Ureter (tissue), 1 donor: ENCODE data around the gene TIAL1. TPM values are rescaled to one million over a fixed set of nuclear protein-coding genes. Genes with fewer than 3 reads are reported as not detected.
"Not testable (repeated sequence)": the region's sequence is repeated elsewhere in the genome, so short reads cannot be mapped to it uniquely, and the experiment has no call there.

Source experiments
- DNase-seq: peaks from one replicate; pipeline ENCODE4 v3.0.0-alpha.2; 2020; ENCODE audit warnings: low spot score
- total RNA-seq: library from RNA; stranded (reverse); gene quantifications from one replicate; pipeline ENCODE4 v1.2.4, GENCODE V29; 2023
- donor health status: DM: yes; HTN: yes; CAD: no.

The TIAL1 gene
- total RNA-seq: 116 TPM

- DNase-seq: peak; percentile 99
These were observed at the start of gene TIAL1 for GRCh38 chr10:119596537-119597404. Gene TIAL1 (minus strand): TSS chr10:119596964. CDS start chr10:119596465, 499 bp downstream.

- no peak for DNase-seq
These were observed 48.2 kb upstream of the TIAL1 start for GRCh38 chr10:119644994-119645393.

- DNase-seq: no peak
These were observed 47.5 kb upstream of the TIAL1 start for GRCh38 chr10:119644205-119644814.

- DNase-seq: no peak
These were observed 46.8 kb upstream of the TIAL1 start for GRCh38 chr10:119643306-119644204.

- no peak for DNase-seq
These were observed 45.9 kb upstream of the TIAL1 start for GRCh38 chr10:119642556-119643111.

- DNase-seq: no peak
These were observed 44.2 kb upstream of the TIAL1 start for GRCh38 chr10:119640875-119641526.

- DNase-seq: no peak
These were observed 43.6 kb upstream of the TIAL1 start for GRCh38 chr10:119640384-119640783.

- no peak for DNase-seq
These were observed 42.2 kb upstream of the TIAL1 start for GRCh38 chr10:119638982-119639381.

- DNase-seq: no peak
These were observed 40.9 kb upstream of the TIAL1 start for GRCh38 chr10:119637631-119638030.

- DNase-seq: peak; percentile 59
These were observed 37.4 kb upstream of the TIAL1 start for GRCh38 chr10:119634219-119634544.

- no peak for DNase-seq
These were observed 36.9 kb upstream of the TIAL1 start for GRCh38 chr10:119633538-119634218.

- no peak for DNase-seq
These were observed 33.5 kb upstream of the TIAL1 start for GRCh38 chr10:119630300-119630699.

- no peak for DNase-seq
These were observed 29.0 kb upstream of the TIAL1 start for GRCh38 chr10:119625570-119626280.

- DNase-seq: no peak
These were observed 24.3 kb upstream of the TIAL1 start for GRCh38 chr10:119621078-119621384.

- no peak for DNase-seq
These were observed 23.7 kb upstream of the TIAL1 start for GRCh38 chr10:119620241-119621077.

- DNase-seq: not testable (repeated sequence)
These were observed 23.0 kb upstream of the TIAL1 start for GRCh38 chr10:119619811-119620210.

- DNase-seq: no peak
These were observed 22.5 kb upstream of the TIAL1 start for GRCh38 chr10:119619215-119619614.

GRCh38 chr10:119616882-119617570 lies 20.3 kb upstream of the TIAL1 start:
- DNase-seq: no peak

- no peak for DNase-seq
These were observed 17.9 kb upstream of the TIAL1 start for GRCh38 chr10:119614686-119615085.
